Karpas-422 (cell line): ENCODE results near the gene ELMOD3. TPM values are rescaled to one million over a fixed set of nuclear protein-coding genes. Genes with fewer than 3 reads are reported as not detected.
"Not testable (repeated sequence)": the region's sequence is repeated elsewhere in the genome, so short reads cannot be mapped to it uniquely, and the experiment has no call there.

Experiments
- DNase-seq: peaks from one replicate; pipeline ENCODE4 v3.0.0-alpha.2; 2015
- H2AFZ ChIP-seq: fragments of 200-600 bp; sonication (generic); 2 replicates; pipeline ENCODE4 v1.6.1; 2014; ENCODE audit warnings: antibody characterized with exemption, low read length, mixed read lengths
- H3K27ac ChIP-seq: fragments of 200-600 bp; sonication (generic); 2 replicates; pipeline ENCODE4 v1.5.1; 2014; ENCODE audit warnings: mild to moderate bottlenecking, low read length, moderate library complexity
- H3K27me3 ChIP-seq: fragments of 200-600 bp; sonication (generic); 2 replicates; pipeline ENCODE4 v1.6.1; 2014; ENCODE audit warnings: low read length, mixed read lengths
- H3K36me3 ChIP-seq: fragments of 200-600 bp; sonication (generic); 2 replicates; pipeline ENCODE4 v1.6.1; 2014; ENCODE audit warnings: low read length, mixed read lengths; ENCODE audit not compliant: insufficient read depth
- H3K4me1 ChIP-seq: fragments of 200-600 bp; sonication (generic); 2 replicates; pipeline ENCODE4 v1.6.1; 2014; ENCODE audit warnings: mild to moderate bottlenecking, low read length, mixed read lengths
- H3K4me2 ChIP-seq: fragments of 200-600 bp; sonication (generic); 2 replicates; pipeline ENCODE4 v1.6.1; 2014; ENCODE audit warnings: low read length, low read depth, mild to moderate bottlenecking; ENCODE audit not compliant: poor library complexity, severe bottlenecking
- H3K4me3 ChIP-seq: fragments of 200-600 bp; sonication (generic); 2 replicates; pipeline ENCODE4 v1.5.1; 2014; ENCODE audit warnings: mild to moderate bottlenecking, antibody characterized with exemption, low read length, mixed read lengths
- H3K79me2 ChIP-seq: fragments of 200-600 bp; sonication (generic); 2 replicates; pipeline ENCODE4 v1.6.1; 2014; ENCODE audit warnings: mild to moderate bottlenecking, low read length, mixed read lengths
- H3K9ac ChIP-seq: fragments of 200-600 bp; sonication (generic); 2 replicates; pipeline ENCODE4 v1.6.0; 2014; ENCODE audit warnings: low read length
- H3K9me2 ChIP-seq: fragments of 200-600 bp; sonication (generic), shearing (Covaris generic); replicated peaks from 2 replicates; pipeline ENCODE4 v1.6.0; 2014; ENCODE audit warnings: mild to moderate bottlenecking, low read length, moderate library complexity; ENCODE audit not compliant: insufficient read depth
- H3K9me3 ChIP-seq: fragments of 300-700, 200-600 bp; sonication (generic); 2 replicates; pipeline ENCODE4 v1.6.1; 2014; ENCODE audit warnings: low read length, mixed read lengths
- H4K20me1 ChIP-seq: fragments of 200-600 bp; sonication (generic); 2 replicates; pipeline ENCODE4 v1.6.1; 2014; ENCODE audit warnings: mild to moderate bottlenecking, antibody characterized with exemption, low read length, low read depth; ENCODE audit not compliant: insufficient read depth
- total RNA-seq: library from RNA; depleted of rRNA; stranded (reverse); fragments of >200 nt; shearing (Covaris generic); gene quantifications from 2 replicates; pipeline ENCODE4 v1.2.3, GENCODE V29; 2014; ENCODE audit warnings: low replicate concordance

The ELMOD3 gene
- total RNA-seq, 1 experiment from 2014 or later = 18.6 TPM

- H3K27ac ChIP-seq = peak overlapping the region; percentile 82
- peak; percentile 86 for DNase-seq
- H3K4me3 ChIP-seq = peak overlapping the region; percentile 87
- peaks cover 46% of the 10 kb centered on the region for H3K36me3 ChIP-seq
- H3K9me3 ChIP-seq = no peaks in the 10 kb centered on the region
- H2AFZ ChIP-seq = no peak overlapping the region
- H3K4me1 ChIP-seq = peaks cover 52% of the 10 kb centered on the region
- H3K9me2 ChIP-seq = no peaks in the 10 kb centered on the region
- H3K79me2 ChIP-seq = peaks cover 60% of the 10 kb centered on the region
- peaks cover 51% of the 10 kb centered on the region for H4K20me1 ChIP-seq
- H3K9ac ChIP-seq = peak overlapping the region; percentile 91
- H3K27me3 ChIP-seq = no peaks in the 10 kb centered on the region
- peak overlapping the region; percentile 97 for H3K4me2 ChIP-seq
Measured at GRCh38 chr2:85326406-85327159, 28.0 kb upstream of the ELMOD3 start.

DNA sequence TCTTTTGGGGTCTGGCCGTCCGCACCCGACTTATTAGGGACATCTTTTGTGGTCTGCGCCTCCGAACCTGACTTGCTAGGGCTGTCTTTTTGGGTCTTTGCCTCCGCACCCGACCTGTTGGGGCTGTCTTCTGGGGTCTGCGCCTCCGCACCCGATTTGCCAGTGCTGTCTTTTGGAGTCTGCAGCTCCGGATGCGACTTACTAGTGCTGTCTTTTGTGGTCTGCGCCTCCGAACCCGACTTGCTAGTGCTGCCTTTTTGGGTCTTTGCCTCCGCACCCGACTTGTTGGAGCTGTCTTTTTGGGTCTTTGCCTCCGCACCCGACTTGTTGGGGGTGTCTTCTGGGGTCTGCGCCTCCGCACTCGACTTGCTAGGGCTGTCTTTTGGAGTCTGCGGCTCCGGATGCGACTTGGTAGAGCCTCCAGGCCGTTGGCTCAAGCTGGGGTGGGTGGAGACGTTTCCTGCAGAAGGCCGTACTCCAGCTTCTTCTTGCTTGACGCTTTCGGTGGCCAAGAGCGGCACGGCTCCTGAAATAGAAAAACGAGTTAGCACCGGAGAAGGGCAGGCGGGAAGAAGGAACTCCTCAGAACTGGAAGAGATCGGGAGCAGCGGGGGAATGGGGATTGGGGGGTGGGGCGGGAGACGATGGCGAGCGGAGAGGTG, 27.3 kb upstream of the ELMOD3 start:
- peak overlapping the region; percentile 82 for H3K27ac ChIP-seq
- H3K27me3 ChIP-seq = no peaks in the 10 kb centered on the region
- peaks cover 53% of the 10 kb centered on the region for H3K79me2 ChIP-seq
- peak overlapping the region; percentile 97 for H3K4me2 ChIP-seq
- peaks cover 44% of the 10 kb centered on the region for H4K20me1 ChIP-seq
- peak; percentile 90 for DNase-seq
- H3K9ac ChIP-seq = peak overlapping the region; percentile 91
- peaks cover 48% of the 10 kb centered on the region for H3K4me1 ChIP-seq
- no peaks in the 10 kb centered on the region for H3K9me3 ChIP-seq
- H3K4me3 ChIP-seq = peak overlapping the region; percentile 87
- no peaks in the 10 kb centered on the region for H3K9me2 ChIP-seq
- H3K36me3 ChIP-seq = peaks cover 39% of the 10 kb centered on the region
- no peak overlapping the region for H2AFZ ChIP-seq

DNA sequence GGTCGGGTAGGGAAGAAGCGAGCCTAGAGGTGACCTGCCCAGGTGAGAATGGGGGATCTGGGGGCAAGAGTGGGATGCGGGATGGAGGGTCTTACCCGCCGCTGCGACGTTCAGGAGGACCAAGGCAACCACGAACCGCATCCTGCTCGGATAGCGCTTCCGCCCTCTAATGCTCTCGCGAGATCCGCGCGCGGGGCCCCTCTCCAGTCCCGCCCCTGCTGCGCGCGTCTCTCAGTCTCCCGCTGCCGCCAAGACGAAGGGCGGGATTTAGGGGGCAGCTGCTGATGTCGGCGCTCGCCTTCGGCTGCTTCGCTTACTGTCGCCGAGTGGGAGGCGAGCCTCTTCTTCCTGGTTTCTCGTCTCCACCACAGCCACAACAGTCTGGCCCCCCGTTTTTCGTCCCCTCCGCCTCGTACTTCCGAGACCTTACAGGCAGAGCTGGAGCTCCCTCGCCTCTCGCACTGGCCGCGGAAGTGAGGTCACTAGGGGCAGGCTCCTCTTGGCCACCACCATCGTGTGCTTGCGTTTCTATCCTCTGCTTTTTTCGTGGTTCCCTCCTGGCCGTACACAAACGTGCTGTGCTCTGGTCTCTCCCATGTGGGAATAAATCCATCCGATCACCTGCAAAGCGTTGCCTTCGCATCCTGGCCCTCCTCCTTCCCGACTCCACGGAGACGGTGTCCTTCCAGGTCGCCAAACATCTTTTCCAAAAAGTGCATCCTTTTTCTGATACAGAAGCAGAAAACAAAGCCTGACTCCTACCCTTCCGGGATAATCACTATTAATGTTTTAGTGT, 26.5 kb upstream of the ELMOD3 start, which contains the start of gene TGOLN2:
TSS of gene TGOLN2 (minus strand) at position 168 of the 796 bp plus-strand sequence. CDS start at position 141, 27 bp downstream.
- peak within 1 kb of the TSS; percentile 91 for H3K9ac ChIP-seq
- peak within 1 kb of the TSS; percentile 82 for H3K27ac ChIP-seq
- no peaks in the 10 kb centered on the region for H3K9me2 ChIP-seq
- peaks cover 43% of the 10 kb centered on the region for H3K4me1 ChIP-seq
- H3K79me2 ChIP-seq = peaks cover 46% of the 10 kb centered on the region
- H3K9me3 ChIP-seq = no peaks in the 10 kb centered on the region
- H3K36me3 ChIP-seq = peaks cover 32% of the 10 kb centered on the region
- H3K4me3 ChIP-seq = peak within 1 kb of the TSS; percentile 87
- H3K4me2 ChIP-seq = peak within 1 kb of the TSS; percentile 97
- peak; percentile 99 for DNase-seq
- peaks cover 38% of the 10 kb centered on the region for H4K20me1 ChIP-seq
- H2AFZ ChIP-seq = 0 out of 2 replicates have a peak within 1 kb of the TSS, but pooled peaks have one; percentile 46
- H3K27me3 ChIP-seq = no peaks in the 10 kb centered on the region

DNA sequence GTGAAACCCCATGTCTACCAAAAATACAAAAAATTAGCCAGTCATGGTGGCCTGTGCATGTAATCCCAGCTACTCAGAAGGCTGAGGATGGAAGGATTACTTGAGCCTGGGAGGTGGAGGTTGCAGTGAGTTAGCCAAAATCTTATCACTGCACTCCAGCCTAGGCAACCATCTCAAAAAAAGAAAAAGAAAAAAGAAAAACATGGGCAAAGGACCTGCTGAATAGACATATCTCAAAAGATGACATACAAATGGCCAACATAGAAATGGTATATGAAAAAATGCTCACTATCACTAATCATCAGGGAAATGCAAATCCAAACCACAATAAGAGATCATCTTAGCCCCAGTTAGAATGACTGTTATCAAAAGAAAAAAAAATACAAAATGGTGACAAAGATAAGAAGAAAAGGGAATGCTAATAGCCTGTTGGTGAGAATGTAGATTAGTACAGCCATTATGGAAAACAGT, 25.4 kb upstream of the ELMOD3 start:
- Histone ChIP-seq H2AFZ (no peak overlapping the region), H3K9me2 (no peaks in the 10 kb centered on the region), H3K4me2 (peak overlapping the region; percentile 97), H3K79me2 (peaks cover 35% of the 10 kb centered on the region), H4K20me1 (peaks cover 30% of the 10 kb centered on the region), H3K9me3 (no peaks in the 10 kb centered on the region), H3K36me3 (peaks cover 24% of the 10 kb centered on the region), H3K27ac (no peak overlapping the region; the same call in 1 of the 2 replicates), H3K27me3 (no peaks in the 10 kb centered on the region), H3K4me3 (peak overlapping the region; percentile 87), H3K4me1 (peaks cover 39% of the 10 kb centered on the region), H3K9ac (peak overlapping the region; percentile 91)
- no peak for DNase-seq

- H3K9me2 ChIP-seq, H3K9me3 ChIP-seq, DNase-seq, H3K9ac ChIP-seq, H3K27me3 ChIP-seq, H2AFZ ChIP-seq, H3K27ac ChIP-seq, H3K4me3 ChIP-seq: not testable (repeated sequence)
- peaks cover 30% of the 10 kb centered on the region for H3K79me2 ChIP-seq
- H3K4me2 ChIP-seq = peak overlapping the region; percentile 97
- H3K36me3 ChIP-seq = peaks cover 19% of the 10 kb centered on the region
- H4K20me1 ChIP-seq = peaks cover 25% of the 10 kb centered on the region
- peaks cover 36% of the 10 kb centered on the region for H3K4me1 ChIP-seq
Measured at GRCh38 chr2:85329701-85330100, 24.9 kb upstream of the ELMOD3 start.

DNA sequence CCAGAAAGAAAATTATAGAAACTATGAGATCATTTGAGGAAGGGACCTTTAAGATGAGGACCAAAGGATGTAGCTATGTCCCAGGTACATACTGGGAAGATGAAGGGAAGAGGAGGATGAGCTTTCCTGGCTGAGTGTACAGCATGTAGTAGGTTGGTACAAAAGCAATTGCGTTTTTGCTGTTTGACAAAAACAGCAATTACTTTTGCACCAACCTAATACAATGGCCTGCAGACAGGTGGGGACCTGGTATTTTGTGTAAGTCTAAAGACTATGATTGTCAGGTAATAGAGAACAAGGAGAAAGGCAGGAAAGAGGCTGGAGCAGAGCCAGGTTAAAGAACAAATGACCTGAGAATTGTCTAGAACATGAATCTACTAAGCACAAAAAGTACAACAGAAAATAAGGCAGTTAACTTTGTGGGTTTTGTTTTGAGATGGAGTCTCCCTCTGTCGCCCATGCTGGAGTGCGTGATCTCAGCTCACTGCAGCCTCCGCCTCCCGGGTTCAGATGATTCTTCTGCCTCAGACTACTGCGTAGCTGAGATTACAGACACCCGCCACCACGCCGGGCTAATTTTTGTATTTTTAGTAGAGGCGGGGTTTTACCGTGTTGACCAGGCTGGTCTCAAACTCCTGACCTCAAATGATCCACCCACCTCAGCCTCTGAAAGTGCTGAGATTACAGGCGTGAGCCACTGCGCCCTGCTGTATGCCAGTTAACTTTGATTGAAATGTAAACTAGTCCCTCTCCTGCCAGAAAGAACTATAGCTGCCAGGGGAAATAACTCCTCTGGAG, 23.5 kb upstream of the ELMOD3 start:
- H3K4me2 ChIP-seq = no peak overlapping the region

GRCh38 chr2:85333877-85334276, 20.7 kb upstream of the ELMOD3 start:
- not testable (repeated sequence) for H3K79me2 ChIP-seq, H3K9ac ChIP-seq, H3K36me3 ChIP-seq, DNase-seq, H4K20me1 ChIP-seq, H3K9me2 ChIP-seq, H3K4me3 ChIP-seq, H3K27ac ChIP-seq, H2AFZ ChIP-seq, H3K9me3 ChIP-seq, H3K4me2 ChIP-seq, H3K27me3 ChIP-seq
- peaks cover 13% of the 10 kb centered on the region for H3K4me1 ChIP-seq

More for the DNA sequence above, 23.5 kb upstream of the ELMOD3 start:
- H3K27ac ChIP-seq = no peak overlapping the region
- peaks cover 6% of the 10 kb centered on the region for H3K36me3 ChIP-seq
- H3K4me1 ChIP-seq = peaks cover 22% of the 10 kb centered on the region
- H3K9ac ChIP-seq = no peak overlapping the region
- no peak overlapping the region for H3K4me3 ChIP-seq
- no peaks in the 10 kb centered on the region for H3K9me3 ChIP-seq
- H4K20me1 ChIP-seq = peaks cover 11% of the 10 kb centered on the region
- no peak for DNase-seq
- H3K27me3 ChIP-seq = no peaks in the 10 kb centered on the region
- H3K9me2 ChIP-seq = no peaks in the 10 kb centered on the region
- no peak overlapping the region for H2AFZ ChIP-seq
- peaks cover 17% of the 10 kb centered on the region for H3K79me2 ChIP-seq
